Stimulated activated CD8-positive, alpha-beta memory T cell treated with anti-CD3 and anti-CD28 coated beads, Interleukin-4, amount 100 ng/mL, for 48 hours (primary cell): ENCODE results near the gene SCARF1.
"Not testable (repeated sequence)": the region's sequence is repeated elsewhere in the genome, so short reads cannot be mapped to it uniquely, and the experiment has no call there.

ENCODE experiments used
- DNase-seq: peaks from one replicate; pipeline ENCODE4 v3.0.0-alpha.2; 2020

SCARF1 gene

GRCh38 chr17:1645207-1646171, at the start of gene SCARF1:
SCARF1 (minus strand) TSS chr17:1645732; CDS start chr17:1645697, 35 bp downstream.
- DNase-seq: no peak

GRCh38 chr17:1693339-1693738, 47.8 kb upstream of the SCARF1 start:
- no peak for DNase-seq

GRCh38 chr17:1690544-1691221, 45.2 kb upstream of the SCARF1 start:
- no peak for DNase-seq

- not testable (repeated sequence) for DNase-seq
Measured at GRCh38 chr17:1688405-1688804, 42.9 kb upstream of the SCARF1 start.

GRCh38 chr17:1686086-1686485, 40.6 kb upstream of the SCARF1 start:
- no peak for DNase-seq

- DNase-seq: peak; percentile 99
Measured at GRCh38 chr17:1684378-1685189, 39.1 kb upstream of the SCARF1 start, which contains the start of gene PRPF8. PRPF8 (minus strand) TSS chr17:1684867; CDS start chr17:1684571, 296 bp downstream.

GRCh38 chr17:1683459-1683858, 37.9 kb upstream of the SCARF1 start:
- DNase-seq: no peak

- no peak for DNase-seq
Measured at GRCh38 chr17:1676401-1676800, 30.9 kb upstream of the SCARF1 start.

GRCh38 chr17:1673041-1673785, 27.7 kb upstream of the SCARF1 start:
- no peak for DNase-seq

- not testable (repeated sequence) for DNase-seq
Measured at GRCh38 chr17:1663934-1664333, 18.4 kb upstream of the SCARF1 start.

- DNase-seq: no peak
Measured at GRCh38 chr17:1661045-1661444, 15.5 kb upstream of the SCARF1 start.

- DNase-seq: no peak
Measured at GRCh38 chr17:1658100-1658499, 12.6 kb upstream of the SCARF1 start.

GRCh38 chr17:1653735-1654134, 8.2 kb upstream of the SCARF1 start:
- DNase-seq: no peak

GRCh38 chr17:1652794-1653193, 7.3 kb upstream of the SCARF1 start:
- DNase-seq: not testable (repeated sequence)

GRCh38 chr17:1651559-1651844, 6.0 kb upstream of the SCARF1 start:
- DNase-seq: no peak

GRCh38 chr17:1650731-1651558, 5.4 kb upstream of the SCARF1 start:
- DNase-seq: no peak

- no peak for DNase-seq
Measured at GRCh38 chr17:1649844-1650501, 4.4 kb upstream of the SCARF1 start, which contains the start of gene RILP. RILP (minus strand) TSS chr17:1649866; CDS start chr17:1649804, 62 bp downstream.

- peak; percentile 94 for DNase-seq
Measured at GRCh38 chr17:1648963-1649843, 3.7 kb upstream of the SCARF1 start.

- no peak for DNase-seq
Measured at GRCh38 chr17:1648173-1648962, 2.8 kb upstream of the SCARF1 start.
